ENCODE data around the gene MNT. TPM values are rescaled to one million over a fixed set of nuclear protein-coding genes. Genes with fewer than 3 reads are reported as not detected.

The MNT gene
- total RNA-seq, 1 experiment from 2014 or later: 32.1 TPM

DNA sequence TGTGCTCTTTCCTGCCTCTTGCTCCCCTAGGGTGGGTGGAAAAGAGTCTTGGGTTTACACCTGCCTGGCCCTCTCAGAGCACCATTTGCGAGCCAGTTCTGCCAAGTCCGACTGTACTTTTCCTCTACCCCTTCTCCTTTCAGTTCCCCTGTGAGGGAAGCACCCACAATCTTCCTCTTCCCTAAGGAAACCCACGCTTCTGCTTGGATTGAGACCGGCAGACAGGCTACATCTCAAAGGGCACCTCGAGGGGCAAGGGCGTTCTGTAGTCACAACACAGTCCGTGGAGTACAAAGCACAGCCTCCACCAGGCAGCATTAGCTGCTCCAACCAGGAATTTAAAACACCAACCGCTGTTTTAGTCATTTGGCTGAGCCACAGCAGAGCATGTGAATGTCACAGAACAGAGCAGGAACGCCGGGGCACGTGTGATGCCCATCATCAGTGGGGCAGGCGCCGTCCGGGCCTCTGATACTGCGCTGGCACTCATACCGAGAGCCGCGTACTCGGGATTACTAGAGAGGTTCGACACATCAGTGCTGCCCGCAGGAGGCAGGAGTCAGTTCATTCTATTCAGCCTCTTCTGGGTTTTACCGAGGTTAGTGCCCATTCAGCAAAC lies 13.7 kb upstream of the MNT start:
- H3K9me3 ChIP-seq (ENCODE audit: low read depth, low read length, poor library complexity, severe bottlenecking): no peaks in the 10 kb centered on the region
- TF ChIP-seq, protein P1, sequence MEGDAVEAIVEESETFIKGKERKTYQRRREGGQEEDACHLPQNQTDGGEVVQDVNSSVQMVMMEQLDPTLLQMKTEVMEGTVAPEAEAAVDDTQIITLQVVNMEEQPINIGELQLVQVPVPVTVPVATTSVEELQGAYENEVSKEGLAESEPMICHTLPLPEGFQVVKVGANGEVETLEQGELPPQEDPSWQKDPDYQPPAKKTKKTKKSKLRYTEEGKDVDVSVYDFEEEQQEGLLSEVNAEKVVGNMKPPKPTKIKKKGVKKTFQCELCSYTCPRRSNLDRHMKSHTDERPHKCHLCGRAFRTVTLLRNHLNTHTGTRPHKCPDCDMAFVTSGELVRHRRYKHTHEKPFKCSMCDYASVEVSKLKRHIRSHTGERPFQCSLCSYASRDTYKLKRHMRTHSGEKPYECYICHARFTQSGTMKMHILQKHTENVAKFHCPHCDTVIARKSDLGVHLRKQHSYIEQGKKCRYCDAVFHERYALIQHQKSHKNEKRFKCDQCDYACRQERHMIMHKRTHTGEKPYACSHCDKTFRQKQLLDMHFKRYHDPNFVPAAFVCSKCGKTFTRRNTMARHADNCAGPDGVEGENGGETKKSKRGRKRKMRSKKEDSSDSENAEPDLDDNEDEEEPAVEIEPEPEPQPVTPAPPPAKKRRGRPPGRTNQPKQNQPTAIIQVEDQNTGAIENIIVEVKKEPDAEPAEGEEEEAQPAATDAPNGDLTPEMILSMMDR (conservative IDR thresholded peaks at IDR 0.05; ENCODE audit: low read depth, low read length): no peak
- no peak for TF ChIP-seq EZH2 (IDR thresholded peaks at IDR 0.05; ENCODE audit: borderline replicate concordance, low read depth, low read length, poor library complexity, severe bottlenecking)
- H3K4me1 ChIP-seq (ENCODE audit: insufficient read depth, low read length, poor library complexity, severe bottlenecking): no peaks in the 10 kb centered on the region
- no peak for DNase-seq (ENCODE audit: low spot score)
- ChIA-PET CTCF (interaction anchor here (0.5 kb wide), 1 partner anchor 261 kb away, joined by 3 read pairs; no protein-coding TSS in a partner anchor), POLR2A (ENCODE audit: low non-redundant PET) (no interaction called here)
- BruUV-seq (replicated peaks): no TSS peak
- H3K27ac ChIP-seq (ENCODE audit: low read depth, low read length, poor library complexity, severe bottlenecking): no peak overlapping the region
- no peaks in the 10 kb centered on the region for H3K27me3 ChIP-seq (replicated peaks; ENCODE audit: insufficient read depth, low read depth, low read length, poor library complexity)
- intact Hi-C loops (cut with micrococcal nuclease; ENCODE audit: unreplicated experiment): no loop called here
- peaks cover 17% of the 10 kb centered on the region for H3K36me3 ChIP-seq (ENCODE audit: insufficient read depth, low read length, poor library complexity, severe bottlenecking)
- no peak overlapping the region for H3K4me3 ChIP-seq (ENCODE audit: low read depth, low read length, poor library complexity, severe bottlenecking)

DNA sequence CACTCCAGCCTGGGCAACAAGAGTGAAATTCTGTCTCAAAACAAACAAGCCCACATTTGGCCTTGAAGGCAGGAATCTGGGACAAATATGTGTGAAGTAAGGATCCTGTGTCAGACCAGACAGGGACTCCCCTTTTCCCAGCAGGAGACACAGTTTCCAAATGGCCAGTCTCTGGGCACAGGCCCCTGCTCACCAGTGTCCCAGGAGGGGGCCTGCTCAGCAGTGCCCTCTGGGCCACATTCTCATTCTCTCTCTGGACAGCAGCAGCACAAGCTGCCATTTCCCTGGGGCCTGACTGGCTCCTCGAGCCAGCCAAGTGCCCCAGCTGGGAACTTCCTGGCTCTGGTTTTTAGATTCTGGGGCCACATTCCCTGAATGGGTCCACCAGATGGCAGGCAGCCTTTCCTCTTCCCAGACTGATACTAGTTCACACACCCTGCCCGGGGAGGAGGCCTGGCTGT lies 11.7 kb upstream of the MNT start:
- no peak overlapping the region for H3K4me3 ChIP-seq (ENCODE audit: low read depth, low read length, poor library complexity, severe bottlenecking)
- peak; percentile 78 for DNase-seq (ENCODE audit: low spot score)
- POLR2A ChIA-PET (ENCODE audit: low non-redundant PET): no interaction called here
- H3K9me3 ChIP-seq (ENCODE audit: low read depth, low read length, poor library complexity, severe bottlenecking): no peaks in the 10 kb centered on the region
- H3K4me1 ChIP-seq (ENCODE audit: insufficient read depth, low read length, poor library complexity, severe bottlenecking): no peaks in the 10 kb centered on the region
- no TSS peak for BruUV-seq (replicated peaks)
- H3K36me3 ChIP-seq (ENCODE audit: insufficient read depth, low read length, poor library complexity, severe bottlenecking): peaks cover 14% of the 10 kb centered on the region
- CTCF ChIA-PET: no interaction called here
- intact Hi-C loops (cut with micrococcal nuclease; ENCODE audit: unreplicated experiment): no loop called here
- H3K27ac ChIP-seq (ENCODE audit: low read depth, low read length, poor library complexity, severe bottlenecking): peak overlapping the region; percentile 1
- TF ChIP-seq EZH2 (IDR thresholded peaks at IDR 0.05; ENCODE audit: borderline replicate concordance, low read depth, low read length, poor library complexity, severe bottlenecking): no peak
- TF ChIP-seq, protein P1 (conservative IDR thresholded peaks at IDR 0.05; ENCODE audit: low read depth, low read length): 0 out of 2 replicates have a peak, but pooled peaks have one; percentile 34
- no peaks in the 10 kb centered on the region for H3K27me3 ChIP-seq (replicated peaks; ENCODE audit: insufficient read depth, low read depth, low read length, poor library complexity)

DNA sequence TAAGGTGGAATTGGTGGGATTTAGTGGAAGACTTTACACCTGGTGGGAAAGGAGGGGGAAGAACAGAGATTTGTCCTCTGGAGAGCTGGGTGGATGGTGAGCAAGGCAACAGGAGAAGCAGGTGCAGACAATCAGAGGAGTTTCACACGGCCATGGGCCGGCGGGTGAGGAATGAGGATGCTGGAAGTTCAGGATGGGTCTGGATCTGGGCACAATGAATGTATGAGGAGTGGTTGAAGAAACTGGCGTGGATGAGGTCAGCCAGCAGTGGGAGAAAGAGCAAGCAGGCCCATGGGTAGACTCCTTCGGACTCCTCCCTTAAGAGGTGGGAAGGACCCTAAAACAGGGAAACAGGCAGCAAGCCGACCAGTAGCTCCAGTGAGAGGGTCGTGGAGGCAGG lies 10.1 kb upstream of the MNT start:
- Histone ChIP-seq H3K9me3 (ENCODE audit: low read depth, low read length, poor library complexity, severe bottlenecking) (no peaks in the 10 kb centered on the region), H3K36me3 (ENCODE audit: insufficient read depth, low read length, poor library complexity, severe bottlenecking) (peaks cover 14% of the 10 kb centered on the region), H3K4me3 (ENCODE audit: low read depth, low read length, poor library complexity, severe bottlenecking) (no peak overlapping the region), H3K4me1 (ENCODE audit: insufficient read depth, low read length, poor library complexity, severe bottlenecking) (peaks cover 13% of the 10 kb centered on the region), H3K27me3 (replicated peaks; ENCODE audit: insufficient read depth, low read depth, low read length, poor library complexity) (no peaks in the 10 kb centered on the region), H3K27ac (ENCODE audit: low read depth, low read length, poor library complexity, severe bottlenecking) (no peak overlapping the region)
- DNase-seq (ENCODE audit: low spot score): no peak
- BruUV-seq (replicated peaks): no TSS peak
- intact Hi-C loops (cut with micrococcal nuclease; ENCODE audit: unreplicated experiment): no loop called here
- TF ChIP-seq, protein P1 (conservative IDR thresholded peaks at IDR 0.05; ENCODE audit: low read depth, low read length): no peak
- no peak for TF ChIP-seq EZH2 (IDR thresholded peaks at IDR 0.05; ENCODE audit: borderline replicate concordance, low read depth, low read length, poor library complexity, severe bottlenecking)
- ChIA-PET POLR2A (ENCODE audit: low non-redundant PET) (no interaction called here), CTCF (no interaction called here)

Measured in A673 (cell line).